Liver (tissue), 3 donors: ENCODE data around the gene FBXL15.

ENCODE experiments used
- CTCF ChIP-seq: fragments of 150-350 bp; IDR thresholded peaks from 2 replicates; pipeline ENCODE4 v1.5.1; 2017; ENCODE audit warnings: improper control_type of control experiment, low read depth, low read length; ENCODE audit not compliant: missing input control
- FOXA1 ChIP-seq: IDR thresholded peaks from 2 replicates; pipeline ENCODE4 v1.6.1; 2016; ENCODE audit warnings: antibody characterized with exemption
- JUND ChIP-seq, 2 donors: IDR thresholded peaks; 2 replicates each; pipeline ENCODE4 v1.6.1; 2016; ENCODE audit warnings: antibody characterized with exemption in 2 of 2
- REST ChIP-seq: IDR thresholded peaks from 2 replicates; pipeline ENCODE4 v1.6.1; 2016; ENCODE audit warnings: antibody characterized with exemption, mild to moderate bottlenecking
- RXRA ChIP-seq, 2 donors: IDR thresholded peaks; 2 replicates each; pipeline ENCODE4 v1.6.1; 2017 to 2018; ENCODE audit warnings: antibody characterized with exemption in 2 of 2, mild to moderate bottlenecking in 1 of 2
- TF ChIP-seq, protein P1 (sequence below): IDR thresholded peaks from 2 replicates; pipeline ENCODE4 v1.6.1; 2016; ENCODE audit warnings: antibody characterized with exemption
- donor health status: healthy.
- donor health status: healthy.

GRCh38 chr10:102384606-102385429 lies 35.8 kb upstream of the FBXL15 start:
- TF ChIP-seq CTCF (no peak), FOXA1 (no peak), RXRA (IDR thresholded peaks at IDR 0.05) (no peak), JUND (IDR thresholded peaks at IDR 0.05) (no peak), REST (no peak)
- TF ChIP-seq, protein P1, sequence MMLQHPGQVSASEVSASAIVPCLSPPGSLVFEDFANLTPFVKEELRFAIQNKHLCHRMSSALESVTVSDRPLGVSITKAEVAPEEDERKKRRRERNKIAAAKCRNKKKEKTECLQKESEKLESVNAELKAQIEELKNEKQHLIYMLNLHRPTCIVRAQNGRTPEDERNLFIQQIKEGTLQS, result no peak
